Heart left ventricle (tissue), 13 donors: ENCODE data around the gene VWA3A.

Experiments
- CTCF ChIP-seq, 12 donors: fragments of 200-600 bp; sonication (generic) in 4 of 12; IDR thresholded peaks; one replicate each; pipeline versions ENCODE4 v1.5.0 to v1.8.0; 2018 to 2022; ENCODE audit warnings: antibody characterized with exemption in 12 of 12, mild to moderate bottlenecking in 5 of 12
- POLR2A ChIP-seq, 2 donors: fragments of 450-650 bp; IDR thresholded peaks; one replicate each; pipeline ENCODE4 v1.6.1; 2017; ENCODE audit warnings: antibody characterized with exemption in 2 of 2, mild to moderate bottlenecking in 2 of 2, moderate library complexity in 2 of 2
- donor health status: ischemic (EF 13 %, LVEDD 7.1; RV severe dilation, severe dysfunction).
- donor health status: DM: no; HTN: yes; CAD: no.
- donor health status: DM: no; HTN: no; CAD: no.
- donor health status: ischemic (EF 25% LVEDD 6.9; RV normal size, moderate dysfunction).
- donor health status: ischemic (EF 25% LVEDD 5.7; RV mildly dilated, moderate dysfunction).
- donor health status: ischemic (EF 35%, LVEDD 5.7; RV mildly dilated, moderate dysfunction).
- donor health status: nonischemic (EF 11% LVEDD 7.7; RV severe dilation, severe dysfunction).
- donor health status: DM: yes; HTN: yes; CAD: no.
- donor health status: PGD.
- donor health status: ischemic (EF 29% LVEDD 5.4; RV normal size, mild dysfunction).
- donor health status: nonischemic (EF 23%, LVEDD 6.1; RV moderate dilation, normal function).

GRCh38 chr16:22126037-22126558 lies 33.8 kb downstream of the VWA3A start:
- no peak for TF ChIP-seq CTCF (IDR thresholded peaks at IDR 0.05)
- TF ChIP-seq POLR2A (IDR thresholded peaks at IDR 0.05) = no peak
